GM12878 (cell line): ENCODE data around the gene PRKCI. TPM values are rescaled to one million over a fixed set of nuclear protein-coding genes. Genes with fewer than 3 reads are reported as not detected.

Experiments used
- ELK1 ChIP-seq: IDR thresholded peaks from 2 replicates; pipeline ENCODE4 v1.6.1; 2012; ENCODE audit warnings: low read depth, low read length, improper control_type of control experiment
- EP300 ChIP-seq, 2 experiments: fragments of 150-350 bp in 1 of 2; IDR thresholded peaks; 2 replicates each; pipeline ENCODE4 v1.6.1; 2011 to 2012; ENCODE audit warnings: low read depth in 2 of 2, low read length in 2 of 2, borderline replicate concordance in 1 of 2, improper control_type of control experiment in 1 of 2, inconsistent platforms in 1 of 2; ENCODE audit not compliant: control insufficient read depth in 1 of 2
- ETV6 ChIP-seq, 2 experiments: fragments of 450-650 bp in 1 of 2; IDR thresholded peaks in 1 of 2; conservative IDR thresholded peaks in 1 of 2; 2 replicates each; pipeline ENCODE4 v1.6.1; 2014; ENCODE audit warnings: antibody characterized with exemption in 1 of 2, borderline replicate concordance in 1 of 2, low read depth in 1 of 2, mild to moderate bottlenecking in 1 of 2, moderate library complexity in 1 of 2
- HDAC6 ChIP-seq: fragments of 200-600 bp; sonication (generic); IDR thresholded peaks from one replicate; pipeline ENCODE4 v1.8.0; 2017; ENCODE audit warnings: antibody characterized with exemption; ENCODE audit not compliant: unreplicated experiment
- SIX5 ChIP-seq: IDR thresholded peaks from 2 replicates; pipeline ENCODE4 v1.6.1; 2011; ENCODE audit warnings: mild to moderate bottlenecking, low read depth, low read length, moderate library complexity; ENCODE audit not compliant: severe bottlenecking
- SPI1 ChIP-seq: IDR thresholded peaks from 2 replicates; pipeline ENCODE4 v1.6.1; 2011; ENCODE audit warnings: low read depth, mild to moderate bottlenecking, low read length, moderate library complexity, borderline replicate concordance; ENCODE audit not compliant: insufficient read depth
- ZNF207 ChIP-seq: fragments of 450-650 bp; IDR thresholded peaks from 2 replicates; pipeline ENCODE4 v1.6.1; 2014; ENCODE audit warnings: antibody characterized with exemption, mild to moderate bottlenecking, borderline replicate concordance
- polyA plus RNA-seq, 11 experiments: library from polyadenylated mRNA; depleted of rRNA in 4 of 11; unstranded in 6 of 11; stranded (reverse) in 5 of 11; fragments of >200 nt; fragmentation: Nextera tagmentation in 4 of 11; fragmentation: Illumina TruSeq in 1 of 11; extraction: Ambion mirVana in 4 of 11; extraction: Trizol in 1 of 11; gene quantifications; 1 replicate in 1 of 11; 2 replicates in 10 of 11; pipeline versions ENCODE4 v1.2.1 to v1.2.3, GENCODE V29; 2011 to 2016; ENCODE audit warnings: inconsistent platforms in 2 of 11, missing spikeins in 2 of 11, low read depth in 1 of 11
- total RNA-seq, 4 experiments: library from RNA; depleted of rRNA in 3 of 4; stranded (reverse); fragments of >200 nt in 3 of 4; fragmentation: Illumina TruSeq in 1 of 4; extraction: Trizol in 1 of 4; gene quantifications; 2 replicates each; pipeline versions ENCODE4 v1.2.1 to v1.2.3, GENCODE V29; 2013 to 2021
- TF ChIP-seq, protein P1 (sequence below): fragments of 450-650 bp; IDR thresholded peaks from 2 replicates; pipeline ENCODE4 v1.6.1; 2014; ENCODE audit warnings: mild to moderate bottlenecking

PRKCI gene
- total and polyA plus RNA-seq, 10 of the 15 experiments (the other 5 are each of a cell fraction or from before 2014, with no cell fraction given) = 3.5 to 15.4 (median 11.8) TPM

DNA sequence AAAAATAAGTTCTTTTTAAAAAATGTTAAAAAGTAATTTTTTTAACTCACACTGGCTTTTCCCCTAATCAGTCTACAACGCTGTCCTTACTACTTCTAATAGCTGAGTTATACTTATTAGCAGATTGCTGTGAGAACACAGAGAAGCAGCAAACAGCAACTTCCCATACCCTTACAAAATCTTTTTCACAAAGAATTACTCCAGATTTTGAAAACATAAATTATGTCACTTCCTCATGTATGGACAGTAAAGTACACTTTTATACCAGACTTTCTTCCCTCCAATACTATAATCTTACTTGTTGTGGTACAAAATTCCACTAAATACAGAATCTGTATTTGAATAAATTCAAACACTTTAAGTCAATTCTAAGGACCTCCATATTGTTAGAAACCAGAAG, 42.8 kb upstream of the PRKCI start (continued):
- TF ChIP-seq ELK1 (no peak), ETV6 (conservative IDR thresholded peaks at IDR 0.05 in 1 of 2, IDR thresholded peaks at IDR 0.05 in 1 of 2; ENCODE audit: borderline replicate concordance in 1 of 2, low read depth in 1 of 2) (no peak), ZNF207 (no peak), EP300 (IDR thresholded peaks at IDR 0.05; ENCODE audit: borderline replicate concordance in 1 of 2, control insufficient read depth in 1 of 2, low read depth in 2 of 2, low read length in 2 of 2) (no peak), SPI1 (no peak), HDAC6 (no peak), SIX5 (no peak)
- TF ChIP-seq, protein P1, sequence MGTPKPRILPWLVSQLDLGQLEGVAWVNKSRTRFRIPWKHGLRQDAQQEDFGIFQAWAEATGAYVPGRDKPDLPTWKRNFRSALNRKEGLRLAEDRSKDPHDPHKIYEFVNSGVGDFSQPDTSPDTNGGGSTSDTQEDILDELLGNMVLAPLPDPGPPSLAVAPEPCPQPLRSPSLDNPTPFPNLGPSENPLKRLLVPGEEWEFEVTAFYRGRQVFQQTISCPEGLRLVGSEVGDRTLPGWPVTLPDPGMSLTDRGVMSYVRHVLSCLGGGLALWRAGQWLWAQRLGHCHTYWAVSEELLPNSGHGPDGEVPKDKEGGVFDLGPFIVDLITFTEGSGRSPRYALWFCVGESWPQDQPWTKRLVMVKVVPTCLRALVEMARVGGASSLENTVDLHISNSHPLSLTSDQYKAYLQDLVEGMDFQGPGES = no peak
